Neural progenitor cell (in vitro differentiated cells): ENCODE measurements around the gene TUB. TPM values are rescaled to one million over a fixed set of nuclear protein-coding genes. Genes with fewer than 3 reads are reported as not detected.

ENCODE experiments used
- DNase-seq: peaks from one replicate; pipeline ENCODE4 v3.0.0-alpha.2; 2016; ENCODE audit warnings: low spot score
- H2AFZ ChIP-seq: fragments of 200-600 bp; sonication (generic); replicated peaks from 2 replicates; pipeline ENCODE4 v1.6.1; 2016; ENCODE audit warnings: antibody characterized with exemption
- H3F3A ChIP-seq: fragments of 200-600 bp; sonication (generic); 2 replicates; pipeline ENCODE4 v1.6.1; 2016; ENCODE audit warnings: antibody characterized with exemption, low read depth
- H3K27ac ChIP-seq: fragments of 200-600 bp; sonication (generic); 2 replicates; pipeline ENCODE4 v1.5.1; 2016; ENCODE audit warnings: mild to moderate bottlenecking
- H3K27me3 ChIP-seq: fragments of 200-600 bp; sonication (generic); 2 replicates; pipeline ENCODE4 v1.6.1; 2016; ENCODE audit warnings: mild to moderate bottlenecking, moderate library complexity
- H3K36me3 ChIP-seq: fragments of 200-600 bp; sonication (generic); 2 replicates; pipeline ENCODE4 v1.5.1; 2016
- H3K4me1 ChIP-seq: fragments of 200-600 bp; sonication (generic); 2 replicates; pipeline ENCODE4 v1.6.1; 2016; ENCODE audit warnings: mixed run types
- H3K4me2 ChIP-seq: fragments of 200-600 bp; sonication (generic); 2 replicates; pipeline ENCODE4 v1.6.1; 2016
- H3K4me3 ChIP-seq: fragments of 200-600 bp; sonication (generic); 2 replicates; pipeline ENCODE4 v1.5.1; 2016
- H3K79me2 ChIP-seq: fragments of 200-600 bp; sonication (generic); 2 replicates; pipeline ENCODE4 v1.6.1; 2016; ENCODE audit warnings: low read depth
- H3K9ac ChIP-seq: fragments of 200-600 bp; sonication (generic); 2 replicates; pipeline ENCODE4 v1.6.1; 2016
- H3K9me3 ChIP-seq: fragments of 200-600 bp; sonication (generic); 2 replicates; pipeline ENCODE4 v1.5.1; 2016; ENCODE audit warnings: low read depth
- H4K20me1 ChIP-seq: fragments of 200-600 bp; sonication (generic); 2 replicates; pipeline ENCODE4 v1.6.1; 2016; ENCODE audit warnings: low read depth
- H3K27ac Mint-ChIP-seq: 3 replicates; pipeline ENCODE4 v1.8.0; 2021; ENCODE audit warnings: mixed read lengths
- H3K27me3 Mint-ChIP-seq: 2 replicates; pipeline ENCODE4 v1.8.0; 2022; ENCODE audit warnings: low read depth, mild to moderate bottlenecking, inconsistent platforms, moderate library complexity, mixed read lengths; ENCODE audit not compliant: insufficient read depth
- H3K36me3 Mint-ChIP-seq: 3 replicates; pipeline ENCODE4 v1.8.0; 2021; ENCODE audit warnings: mixed read lengths
- H3K4me1 Mint-ChIP-seq: 3 replicates; pipeline ENCODE4 v1.8.0; 2021; ENCODE audit warnings: mixed read lengths
- H3K4me3 Mint-ChIP-seq: 3 replicates; pipeline ENCODE4 v1.8.0; 2021; ENCODE audit warnings: mild to moderate bottlenecking, moderate library complexity, mixed read lengths
- H3K9me3 Mint-ChIP-seq: 3 replicates; pipeline ENCODE4 v1.8.0; 2020; ENCODE audit warnings: mixed read lengths
- EZH2 ChIP-seq: fragments of 200-600 bp; sonication (generic); IDR thresholded peaks from 2 replicates; pipeline ENCODE4 v1.6.1; 2017; ENCODE audit warnings: antibody characterized with exemption, mild to moderate bottlenecking, moderate library complexity
- EZH2phosphoT487 ChIP-seq: fragments of 200-600 bp; sonication (generic); IDR thresholded peaks from 2 replicates; pipeline ENCODE4 v1.6.1; 2017; ENCODE audit warnings: antibody characterized with exemption
- total RNA-seq: library from RNA; depleted of rRNA; stranded (reverse); fragments of >200 nt; gene quantifications from 2 replicates; pipeline ENCODE4 v1.2.3, GENCODE V29; 2015; ENCODE audit warnings: low replicate concordance
- TF ChIP-seq, protein P1 (sequence below): fragments of 200-600 bp; sonication (generic); IDR thresholded peaks from 2 replicates; pipeline ENCODE4 v1.5.1; 2017; ENCODE audit warnings: antibody characterized with exemption, mild to moderate bottlenecking

The TUB gene
- total RNA-seq, 1 donor from 2014 or later, result 28.7 TPM

DNA sequence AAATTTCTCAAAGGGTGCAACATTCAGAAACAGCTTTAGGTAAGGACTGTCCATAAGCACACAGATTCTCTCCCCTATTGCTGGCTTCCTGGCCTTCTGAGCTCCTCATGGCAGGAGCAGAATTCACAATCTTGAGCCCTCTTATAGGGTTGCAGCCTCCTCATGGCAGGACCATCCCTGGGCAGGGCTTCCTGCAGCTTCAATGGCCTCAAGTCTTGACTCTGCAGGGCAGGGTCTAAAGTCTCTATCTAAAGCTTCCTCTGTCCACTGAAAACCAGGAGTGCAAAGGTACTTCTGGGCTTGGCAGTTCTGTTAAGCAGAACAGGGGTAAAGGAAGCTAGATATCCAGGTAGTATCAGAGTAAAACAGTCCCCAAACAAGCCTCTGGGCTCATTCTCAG is 28.7 kb downstream of the TUB start:
- H3K27me3 ChIP-seq, result no peaks in the 10 kb centered on the region
- H3K36me3 Mint-ChIP-seq, result peaks cover 13% of the 10 kb centered on the region
- H3K9me3 ChIP-seq, result no peaks in the 10 kb centered on the region
- H3K4me2 ChIP-seq, result no peak overlapping the region
- no peaks in the 10 kb centered on the region for H3K4me1 Mint-ChIP-seq
- H3K36me3 ChIP-seq, result peaks cover 1% of the 10 kb centered on the region
- DNase-seq, result no peak
- H3K9me3 Mint-ChIP-seq, result peaks cover 9% of the 10 kb centered on the region
- H3F3A ChIP-seq, result no peaks in the 10 kb centered on the region
- H3K27ac ChIP-seq, result no peak overlapping the region
- no peaks in the 10 kb centered on the region for H3K27me3 Mint-ChIP-seq
- TF ChIP-seq EZH2phosphoT487 (no peak), EZH2 (no peak)
- TF ChIP-seq, protein P1, sequence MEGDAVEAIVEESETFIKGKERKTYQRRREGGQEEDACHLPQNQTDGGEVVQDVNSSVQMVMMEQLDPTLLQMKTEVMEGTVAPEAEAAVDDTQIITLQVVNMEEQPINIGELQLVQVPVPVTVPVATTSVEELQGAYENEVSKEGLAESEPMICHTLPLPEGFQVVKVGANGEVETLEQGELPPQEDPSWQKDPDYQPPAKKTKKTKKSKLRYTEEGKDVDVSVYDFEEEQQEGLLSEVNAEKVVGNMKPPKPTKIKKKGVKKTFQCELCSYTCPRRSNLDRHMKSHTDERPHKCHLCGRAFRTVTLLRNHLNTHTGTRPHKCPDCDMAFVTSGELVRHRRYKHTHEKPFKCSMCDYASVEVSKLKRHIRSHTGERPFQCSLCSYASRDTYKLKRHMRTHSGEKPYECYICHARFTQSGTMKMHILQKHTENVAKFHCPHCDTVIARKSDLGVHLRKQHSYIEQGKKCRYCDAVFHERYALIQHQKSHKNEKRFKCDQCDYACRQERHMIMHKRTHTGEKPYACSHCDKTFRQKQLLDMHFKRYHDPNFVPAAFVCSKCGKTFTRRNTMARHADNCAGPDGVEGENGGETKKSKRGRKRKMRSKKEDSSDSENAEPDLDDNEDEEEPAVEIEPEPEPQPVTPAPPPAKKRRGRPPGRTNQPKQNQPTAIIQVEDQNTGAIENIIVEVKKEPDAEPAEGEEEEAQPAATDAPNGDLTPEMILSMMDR, result no peak
- H3K79me2 ChIP-seq, result no peaks in the 10 kb centered on the region
- H3K9ac ChIP-seq, result no peak overlapping the region
- no peaks in the 10 kb centered on the region for H4K20me1 ChIP-seq
- H3K4me3 ChIP-seq, result no peak overlapping the region
- H2AFZ ChIP-seq, result no peak overlapping the region
- no peak overlapping the region for H3K27ac Mint-ChIP-seq
- H3K4me1 ChIP-seq, result no peaks in the 10 kb centered on the region
- no peak overlapping the region for H3K4me3 Mint-ChIP-seq

- Histone ChIP-seq H3K4me3 (no peak overlapping the region), H3F3A (no peaks in the 10 kb centered on the region), H3K36me3 (peaks cover 6% of the 10 kb centered on the region), H3K4me1 (no peaks in the 10 kb centered on the region), H3K9me3 (no peaks in the 10 kb centered on the region), H3K27me3 (no peaks in the 10 kb centered on the region), H4K20me1 (no peaks in the 10 kb centered on the region), H3K79me2 (no peaks in the 10 kb centered on the region), H3K9ac (no peak overlapping the region), H3K27ac (no peak overlapping the region), H2AFZ (no peak overlapping the region), H3K4me2 (no peak overlapping the region)
- no peak for DNase-seq
- Mint-ChIP-seq H3K27ac (no peak overlapping the region), H3K4me1 (no peaks in the 10 kb centered on the region), H3K4me3 (no peak overlapping the region), H3K9me3 (peaks cover 15% of the 10 kb centered on the region), H3K27me3 (no peaks in the 10 kb centered on the region), H3K36me3 (peaks cover 15% of the 10 kb centered on the region)
- no peak for TF ChIP-seq EZH2
- TF ChIP-seq, protein P1, result no peak
- TF ChIP-seq EZH2phosphoT487, result no peak
Observed at GRCh38 chr11:8110396-8110795, 29.4 kb downstream of the TUB start.

DNA sequence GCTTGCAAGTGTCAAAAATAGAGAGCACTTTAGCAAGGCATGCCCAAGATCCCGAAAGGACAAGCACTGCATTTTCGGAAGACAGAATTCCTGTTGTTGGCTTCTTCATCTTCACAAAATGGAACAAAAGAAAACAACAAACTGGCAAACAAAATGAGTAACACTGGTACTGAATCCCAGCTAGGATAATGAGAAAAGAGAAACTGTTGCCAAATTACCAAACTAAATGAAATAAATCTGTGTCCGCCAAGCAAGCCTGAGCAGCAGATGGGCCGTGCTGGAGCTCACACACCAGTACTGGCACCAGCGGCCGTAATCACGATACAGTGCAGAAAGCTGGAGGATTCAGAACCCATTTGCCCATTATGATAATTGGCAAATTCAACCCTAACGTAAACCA is 30.6 kb downstream of the TUB start:
- Histone ChIP-seq H3K9ac (no peak overlapping the region), H3F3A (no peaks in the 10 kb centered on the region), H2AFZ (no peak overlapping the region), H3K36me3 (peaks cover 6% of the 10 kb centered on the region), H3K9me3 (no peaks in the 10 kb centered on the region), H3K79me2 (no peaks in the 10 kb centered on the region), H3K4me1 (no peaks in the 10 kb centered on the region), H3K4me2 (no peak overlapping the region), H3K4me3 (no peak overlapping the region), H3K27ac (no peak overlapping the region), H3K27me3 (no peaks in the 10 kb centered on the region), H4K20me1 (no peaks in the 10 kb centered on the region)
- TF ChIP-seq EZH2phosphoT487 (no peak), EZH2 (no peak)
- TF ChIP-seq, protein P1, result no peak
- no peaks in the 10 kb centered on the region for H3K4me1 Mint-ChIP-seq
- H3K9me3 Mint-ChIP-seq, result peaks cover 24% of the 10 kb centered on the region
- H3K27ac Mint-ChIP-seq, result no peak overlapping the region
- no peak for DNase-seq
- H3K27me3 Mint-ChIP-seq, result no peaks in the 10 kb centered on the region
- peaks cover 11% of the 10 kb centered on the region for H3K36me3 Mint-ChIP-seq
- no peak overlapping the region for H3K4me3 Mint-ChIP-seq
